Pancreas (tissue), 10 donors: ENCODE measurements around the gene SLC34A3. TPM values are rescaled to one million over a fixed set of nuclear protein-coding genes. Genes with fewer than 3 reads are reported as not detected.

ENCODE experiments used
- ATAC-seq, 4 donors: fragments of 200-7000 bp; cut with Tn5 transposase; one replicate each; pipeline versions ENCODE4 v1.8.0 to v1.9.1; 2020; ENCODE audit warnings: mild to moderate bottlenecking in 4 of 4, moderate library complexity in 4 of 4
- DNase-seq, 6 donors: peaks; one replicate each; pipeline ENCODE4 v3.0.0-alpha.2; 2020
- FAIRE-seq: peaks from 2 replicates; lab custom pipeline; 2012; peaks lifted over from hg19 to GRCh38; lab: Jason Lieb, UNC
- H3K27ac ChIP-seq, 4 donors: fragments of 200-600 bp; sonication (generic); 1 replicate in 3 of 4; 2 replicates in 1 of 4; pipeline versions ENCODE4 v1.5.0 to v1.8.0; 2020
- H3K27me3 ChIP-seq, 4 donors: fragments of 200-600 bp; one replicate each; pipeline ENCODE4 v1.8.0; 2021
- H3K36me3 ChIP-seq, 3 donors: fragments of 200-600 bp; sonication (generic) in 1 of 3; one replicate each; pipeline versions ENCODE4 v1.5.0 to v1.8.0; 2020 to 2021
- H3K4me1 ChIP-seq, 3 donors: fragments of 200-600 bp; one replicate each; pipeline ENCODE4 v1.8.0; 2021
- H3K4me3 ChIP-seq, 4 donors: fragments of 200-600 bp; sonication (generic) in 2 of 4; one replicate each; pipeline versions ENCODE4 v1.5.0 to v1.8.0; 2020 to 2021
- H3K9me3 ChIP-seq, 4 donors: fragments of 200-600 bp; one replicate each; pipeline ENCODE4 v1.8.0; 2021
- WGBS, 2 donors: extraction: QIAGEN DNeasy Blood & Tissue Kit; methylation state at CpG; one replicate each; pipeline ENCODE4 v1.1.7; 2013; 5-methylcytosine and 5-hydroxymethylcytosine counted together
- intact Hi-C, 3 donors: fragments of 100-400 bp; cut with DNase I; formaldehyde crosslinking; loops; one replicate each; pipeline versions ENCODE4 v1.11.1 to v1.14.2; 2022
- polyA plus RNA-seq, 2 donors: library from polyadenylated mRNA; stranded (reverse); fragments of 200-250 nt; gene quantifications; one replicate each; pipeline ENCODE4 v1.2.3, GENCODE V29; 2013
- total RNA-seq, 6 donors: library from RNA; stranded (reverse); fragmentation: NEBNext Ultra II Directional in 4 of 6; extraction: Animal tissue kit (Norgen Biotek cat#: 25700) in 4 of 6; gene quantifications; one replicate each; pipeline versions ENCODE4 v1.2.1 to v1.2.4, GENCODE V29; 2021 to 2023
- TF ChIP-seq, protein P1 (sequence below), 4 donors: fragments of 200-600 bp; sonication (generic) in 3 of 4; IDR thresholded peaks; one replicate each; pipeline versions ENCODE4 v1.5.0 to v1.8.0; 2021; ENCODE audit warnings: antibody characterized with exemption in 4 of 4
- donor health status: healthy with polysubstance abuse.
- donor health status: DM: no; HTN: no; CAD: no; lungs with moderate emphysema.
- donor health status: DM: no; HTN: no; CAD: no.
- donor health status: control.
- donor health status: control.
- donor health status: Bipolar disorder and iron deficiency.
- donor health status: DM: yes; HTN: yes; CAD: no.
- donor health status: DM: no; HTN: no; CAD: no.
- donor health status: DM: no; HTN: no; CAD: no.
- donor health status: DM: yes; HTN: yes; CAD: no.

Gene SLC34A3
- total and polyA plus RNA-seq, 8 donors: 0.12 to 0.42 (median 0.20) TPM; not detected in 4

GRCh38 chr9:137188086-137188489 is 42.6 kb upstream of the SLC34A3 start:
- Histone ChIP-seq H3K27ac (peak overlapping the region; percentile 86 to 97 (median 92)), H3K4me1 (peaks cover 25 to 46% (median 34%) of the 10 kb centered on the region in 3 donors), H3K4me3 (peak overlapping the region; percentile 86 to 97 (median 89)), H3K27me3 (no peaks in the 10 kb centered on the region), H3K36me3 (peaks cover 0 to 22% (median 11%) of the 10 kb centered on the region in 3 donors), H3K9me3 (no peaks in the 10 kb centered on the region)
- intact Hi-C loops: loop anchor here in 1 of 3 donors (5.0 kb wide), 1 partner anchor 71 kb away; no protein-coding TSS in a partner anchor
- FAIRE-seq (no peak), ATAC-seq (no peak), DNase-seq (no peak)
- WGBS, 2 donors: 0% methylated on average over 25 to 31 of the region's 31 CpGs
- TF ChIP-seq, protein P1, sequence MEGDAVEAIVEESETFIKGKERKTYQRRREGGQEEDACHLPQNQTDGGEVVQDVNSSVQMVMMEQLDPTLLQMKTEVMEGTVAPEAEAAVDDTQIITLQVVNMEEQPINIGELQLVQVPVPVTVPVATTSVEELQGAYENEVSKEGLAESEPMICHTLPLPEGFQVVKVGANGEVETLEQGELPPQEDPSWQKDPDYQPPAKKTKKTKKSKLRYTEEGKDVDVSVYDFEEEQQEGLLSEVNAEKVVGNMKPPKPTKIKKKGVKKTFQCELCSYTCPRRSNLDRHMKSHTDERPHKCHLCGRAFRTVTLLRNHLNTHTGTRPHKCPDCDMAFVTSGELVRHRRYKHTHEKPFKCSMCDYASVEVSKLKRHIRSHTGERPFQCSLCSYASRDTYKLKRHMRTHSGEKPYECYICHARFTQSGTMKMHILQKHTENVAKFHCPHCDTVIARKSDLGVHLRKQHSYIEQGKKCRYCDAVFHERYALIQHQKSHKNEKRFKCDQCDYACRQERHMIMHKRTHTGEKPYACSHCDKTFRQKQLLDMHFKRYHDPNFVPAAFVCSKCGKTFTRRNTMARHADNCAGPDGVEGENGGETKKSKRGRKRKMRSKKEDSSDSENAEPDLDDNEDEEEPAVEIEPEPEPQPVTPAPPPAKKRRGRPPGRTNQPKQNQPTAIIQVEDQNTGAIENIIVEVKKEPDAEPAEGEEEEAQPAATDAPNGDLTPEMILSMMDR (IDR thresholded peaks at IDR 0.05): no peak

- Histone ChIP-seq H3K9me3 (no peaks in the 10 kb centered on the region), H3K4me3 (peak within 1 kb of the TSS; percentile 86 to 97 (median 89)), H3K36me3 (peaks cover 0 to 16% (median 5%) of the 10 kb centered on the region in 3 donors), H3K27ac (peak within 1 kb of the TSS; percentile 86 to 97 (median 92)), H3K27me3 (no peaks in the 10 kb centered on the region), H3K4me1 (peaks cover 30 to 50% (median 35%) of the 10 kb centered on the region in 3 donors)
- TF ChIP-seq, protein P1 (IDR thresholded peaks at IDR 0.05): peak in 1 of 4 donors; percentile 14
- DNase-seq (peak; percentile 90 to 99 (median 96)), ATAC-seq (peak; percentile 82 to 87 (median 86)), FAIRE-seq (no peak)
- intact Hi-C loops: loop anchor here in 1 of 3 donors (5.0 kb wide), 1 partner anchor 71 kb away; no protein-coding TSS in a partner anchor
- 0% methylated on average over 80 to 98 of the region's 98 CpGs for WGBS, 2 donors
These were observed 42.0 kb upstream of the SLC34A3 start, which contains the start of the genes ANAPC2 and SSNA1 for GRCh38 chr9:137188490-137189296. Gene ANAPC2, minus strand, starts transcription at chr9:137188560. Its CDS starts 28 bp downstream, at chr9:137188532. Gene SSNA1, plus strand, starts transcription at chr9:137188676. Its CDS starts 51 bp downstream, at chr9:137188727.

DNA sequence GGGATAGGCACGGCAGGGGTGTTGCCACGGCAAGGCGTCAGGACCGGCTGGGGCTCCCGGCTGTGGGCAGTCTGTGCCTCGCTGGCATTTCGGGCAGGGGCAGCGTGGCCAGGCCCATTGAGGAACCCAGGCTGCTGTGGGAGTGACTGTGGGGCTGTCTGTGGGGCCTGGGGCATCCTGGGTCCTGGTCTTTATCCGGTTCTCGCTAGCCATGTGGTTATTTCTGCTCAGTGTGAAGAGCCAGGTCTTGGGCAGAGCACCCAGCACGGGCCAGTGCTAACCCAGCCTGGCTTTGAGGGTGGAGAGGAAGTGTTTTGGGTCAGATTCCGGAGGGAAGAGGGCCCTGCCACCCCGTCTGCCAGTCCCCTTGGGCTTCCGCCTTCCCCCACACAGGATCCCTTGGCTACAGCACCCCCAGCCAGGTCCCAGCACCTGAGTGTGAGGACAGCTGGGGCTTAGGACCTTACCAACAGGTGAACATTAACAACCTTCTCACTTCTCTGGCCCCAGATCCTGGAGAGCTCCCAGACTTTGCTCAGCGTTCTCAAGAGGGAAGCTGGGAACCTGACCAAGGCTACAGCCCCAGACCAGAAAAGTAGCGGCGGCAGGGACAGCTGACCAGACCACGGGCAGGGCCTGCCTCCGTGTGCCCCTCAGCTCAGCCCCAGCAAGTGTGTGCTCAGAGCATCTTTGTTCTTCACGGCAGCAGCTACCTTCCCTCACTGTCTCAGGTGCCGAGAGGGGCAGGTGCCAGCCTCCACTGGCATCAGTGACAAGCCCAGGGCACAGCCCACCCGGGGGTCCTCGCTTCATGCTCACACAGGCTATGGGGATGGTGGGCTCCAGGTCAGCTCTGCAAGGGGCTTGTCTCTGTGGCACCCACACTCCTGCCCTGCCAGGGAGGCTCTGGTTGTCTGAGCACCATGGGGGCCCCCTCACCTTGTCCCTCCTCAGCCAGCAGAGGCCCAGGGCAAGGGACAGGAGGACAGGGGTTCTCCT is 41.1 kb upstream of the SLC34A3 start:
- H3K27ac ChIP-seq: peak overlapping the region; percentile 86 to 97 (median 92)
- peak in 4 of 6 donors; percentile 59 to 72 (median 64) for DNase-seq
- H3K4me3 ChIP-seq: peak overlapping the region; percentile 86 to 97 (median 89)
- intact Hi-C loops: loop anchor here in 2 of 3 donors (5.0 kb wide), 2 partner anchors 48 to 72 kb away; no protein-coding TSS in a partner anchor
- no peaks in the 10 kb centered on the region for H3K27me3 ChIP-seq
- H3K4me1 ChIP-seq: peaks cover 39 to 59% (median 44%) of the 10 kb centered on the region in 3 donors
- WGBS, 2 donors: 10 to 11% methylated on average over 23 of the region's 23 CpGs
- no peak for FAIRE-seq
- peak; percentile 2 to 28 (median 5) for ATAC-seq
- H3K36me3 ChIP-seq: peaks cover 0 to 13% (median 3%) of the 10 kb centered on the region in 3 donors
- TF ChIP-seq, protein P1 (IDR thresholded peaks at IDR 0.05): no peak
- no peaks in the 10 kb centered on the region for H3K9me3 ChIP-seq

DNA sequence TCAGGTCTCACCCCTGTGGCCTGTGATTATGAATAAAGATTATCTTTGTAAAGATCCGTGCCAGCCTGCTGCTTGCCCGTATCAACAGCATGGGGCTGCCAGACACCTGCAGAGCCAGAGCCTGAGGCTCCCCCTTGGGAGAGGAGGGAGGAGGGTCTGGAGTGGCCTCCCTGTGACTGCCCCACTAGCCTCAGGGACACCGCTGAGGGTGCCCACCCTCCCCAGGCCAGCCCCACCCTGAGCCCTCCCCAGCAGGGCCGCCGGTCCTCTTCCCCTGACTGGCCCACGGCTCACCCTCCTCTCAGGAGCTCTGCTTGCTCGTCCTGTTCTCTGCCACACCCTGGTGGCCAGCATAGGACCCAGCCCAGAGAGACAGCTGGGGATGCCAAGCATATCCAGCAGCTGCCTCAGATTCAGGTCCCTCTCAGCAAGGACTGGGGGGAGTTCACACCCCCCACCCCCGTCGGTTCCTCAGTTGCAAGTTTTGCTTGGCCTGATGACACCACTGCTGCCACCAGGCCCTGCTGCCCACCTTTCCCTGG is 40.3 kb upstream of the SLC34A3 start:
- peak overlapping the region; percentile 86 to 97 (median 92) for H3K27ac ChIP-seq
- peaks cover 46 to 65% (median 47%) of the 10 kb centered on the region in 3 donors for H3K4me1 ChIP-seq
- no peak for FAIRE-seq
- DNase-seq: peak in 1 of 6 donors; percentile 59
- WGBS, 2 donors: 22 to 31% methylated on average over 9 of the region's 9 CpGs
- H3K36me3 ChIP-seq: peaks cover 0 to 7% (median 0%) of the 10 kb centered on the region in 3 donors
- ATAC-seq: no peak
- peak overlapping the region in 2 of 4 donors; percentile 86 to 97 for H3K4me3 ChIP-seq
- H3K9me3 ChIP-seq: no peaks in the 10 kb centered on the region
- TF ChIP-seq, protein P1 (IDR thresholded peaks at IDR 0.05): no peak
- intact Hi-C loops: loop anchor here in 1 of 3 donors (5.0 kb wide), 1 partner anchor 47 kb away; no protein-coding TSS in a partner anchor
- no peaks in the 10 kb centered on the region for H3K27me3 ChIP-seq
